HT-29 (cell line): ENCODE results near the gene NEK3. TPM values are rescaled to one million over a fixed set of nuclear protein-coding genes. Genes with fewer than 3 reads are reported as not detected.
A peak's percentile ranks its signal among the peaks of the same experiment; 100 is the strongest.
"Not testable (repeated sequence)": the region's sequence is repeated elsewhere in the genome, so short reads cannot be mapped to it uniquely, and the experiment has no call there.

Source experiments
- DNase-seq: peaks from one replicate; pipeline ENCODE4 v3.0.0-alpha.2; 2015; ENCODE audit warnings: low spot score
- total RNA-seq: library from RNA; depleted of rRNA; stranded (reverse); fragments of >200 nt; shearing (Covaris generic); gene quantifications from 2 replicates; pipeline ENCODE4 v1.2.3, GENCODE V29; 2014; rRNA removed

Gene NEK3
- total RNA-seq, result 12.1 and 16.9 TPM in 2 replicates

DNA sequence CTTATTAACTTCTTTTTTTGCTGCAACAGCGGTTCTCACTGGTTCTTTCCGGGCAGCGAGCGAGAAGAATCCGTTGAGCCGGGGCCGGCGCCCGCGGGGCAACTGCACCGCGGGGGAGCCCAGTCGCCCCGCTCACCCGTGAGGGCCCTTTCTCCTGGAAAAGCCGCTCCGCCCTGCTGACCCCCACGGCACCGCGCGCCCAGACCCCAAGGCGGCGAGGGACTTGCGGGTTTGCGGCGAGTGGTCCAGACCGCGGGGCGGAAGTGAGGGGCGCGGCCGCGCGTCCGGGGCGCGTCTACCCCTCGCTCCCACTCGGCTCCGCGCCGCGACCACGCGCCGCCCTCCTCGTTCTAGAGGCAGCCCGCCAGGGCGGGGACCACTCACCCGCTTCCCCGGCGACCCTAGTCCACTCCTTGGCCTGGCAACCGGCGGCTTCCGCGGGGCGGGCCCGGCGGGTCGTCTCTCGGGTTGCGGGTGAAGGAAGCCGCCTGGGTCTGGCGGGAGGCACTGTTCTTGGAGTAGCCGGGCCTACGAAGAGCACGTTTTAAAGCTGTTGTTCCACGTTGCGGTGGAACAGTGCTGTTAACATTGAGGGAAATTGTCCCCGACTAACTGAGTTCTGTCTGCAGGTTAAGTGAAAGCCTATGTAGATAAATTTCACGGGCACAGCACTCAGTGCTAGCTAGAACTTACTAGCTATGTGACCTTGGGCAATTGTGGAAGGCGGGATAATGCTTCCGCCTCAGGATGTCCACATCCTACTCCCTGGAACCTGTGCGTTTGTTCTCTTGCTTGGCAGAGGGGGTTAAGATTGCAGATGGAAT, at the start of gene NEK3:
NEK3 (minus strand) TSS at position 439 of the 824 bp plus-strand sequence. CDS start 3,406 bp downstream, outside the sequence.
- peak; percentile 78 for DNase-seq

- not testable (repeated sequence) for DNase-seq
Observed at GRCh38 chr13:52208384-52208783, 49.0 kb upstream of the NEK3 start.

DNA sequence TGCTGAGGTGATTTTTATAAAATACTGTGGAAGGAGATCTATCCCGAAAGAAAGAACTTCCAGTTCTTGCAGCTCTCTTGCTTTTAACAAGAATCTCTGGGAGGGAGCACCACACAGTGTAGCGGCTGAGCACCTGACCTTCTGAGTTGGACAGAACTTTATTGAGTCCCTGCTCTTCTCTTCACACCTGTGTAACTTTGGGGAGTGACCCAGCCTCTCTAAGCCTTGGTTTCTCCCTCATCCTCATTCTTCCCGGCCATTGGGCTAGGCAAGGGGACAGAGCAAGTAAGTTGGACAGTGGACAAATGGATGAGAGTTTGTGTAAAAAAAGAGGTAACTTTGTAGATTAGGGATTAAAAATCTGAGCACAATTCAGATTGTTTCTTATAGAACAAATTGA, 48.5 kb upstream of the NEK3 start:
- DNase-seq, result not testable (repeated sequence)

DNA sequence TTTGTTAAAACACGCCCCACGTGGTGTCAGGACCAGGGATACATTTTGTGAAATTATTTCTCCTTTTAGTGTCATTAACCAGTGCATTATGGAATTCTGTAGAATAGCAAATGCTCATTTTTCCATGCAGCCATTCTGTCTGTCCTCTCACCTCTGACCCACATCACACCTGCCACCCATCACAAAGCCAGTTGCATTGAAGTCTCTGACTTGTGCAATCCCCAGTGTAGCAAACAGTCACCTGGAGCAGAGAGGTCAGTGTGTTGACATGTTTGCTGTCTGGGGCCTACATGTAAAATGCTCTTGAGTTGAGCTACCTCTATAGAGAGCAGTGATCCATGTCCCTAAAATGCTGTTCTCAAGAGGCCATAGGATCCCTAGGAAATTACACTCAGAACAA, 47.9 kb upstream of the NEK3 start:
- not testable (repeated sequence) for DNase-seq

- not testable (repeated sequence) for DNase-seq
Observed at GRCh38 chr13:52204546-52204945, 45.1 kb upstream of the NEK3 start.

DNA sequence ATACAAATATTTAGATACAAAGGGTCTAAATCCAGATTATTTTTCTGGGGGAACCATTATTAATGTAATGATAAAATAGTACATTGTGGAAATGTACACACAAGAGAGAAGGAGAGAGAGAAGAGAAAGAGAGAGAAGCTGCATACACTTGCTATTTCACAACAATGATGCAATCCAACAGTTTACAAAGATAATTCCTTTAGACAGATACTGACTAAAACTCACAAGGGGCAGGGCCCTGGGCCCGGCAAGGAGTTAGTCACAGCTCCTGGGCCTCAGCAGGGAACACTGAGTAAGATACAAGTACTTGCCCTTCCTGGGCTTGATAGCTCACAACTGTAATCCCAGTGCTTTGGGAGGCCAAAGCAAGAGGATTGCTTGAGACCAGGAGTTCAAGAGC, 44.5 kb upstream of the NEK3 start:
- DNase-seq, result not testable (repeated sequence)

GRCh38 chr13:52202506-52202905, 43.1 kb upstream of the NEK3 start:
- not testable (repeated sequence) for DNase-seq

GRCh38 chr13:52201439-52202193, 42.2 kb upstream of the NEK3 start:
- peak; percentile 68 for DNase-seq

DNA sequence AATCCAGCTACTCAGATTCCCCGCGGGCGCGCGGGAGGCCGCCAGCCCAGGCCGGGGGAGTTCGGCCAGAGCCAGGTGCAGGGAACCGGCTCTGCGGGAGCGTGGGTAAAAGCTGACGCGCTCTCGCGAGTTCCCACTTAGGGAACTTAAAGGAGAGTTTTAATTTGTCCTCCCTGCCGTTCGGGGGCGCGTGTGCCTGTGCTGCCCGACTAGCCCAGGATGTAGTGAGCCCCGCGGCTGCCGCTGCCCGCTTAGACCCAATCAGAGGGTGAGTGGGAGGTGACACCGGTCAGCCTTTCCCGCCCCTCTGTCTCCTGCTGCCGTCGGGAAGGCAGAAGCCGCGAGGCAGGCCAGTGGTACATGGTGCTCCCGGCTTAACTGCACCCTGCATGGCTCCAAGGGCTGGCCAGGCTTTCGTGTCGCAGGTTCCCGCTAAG, 36.0 kb upstream of the NEK3 start:
- DNase-seq, result peak; percentile 28

DNA sequence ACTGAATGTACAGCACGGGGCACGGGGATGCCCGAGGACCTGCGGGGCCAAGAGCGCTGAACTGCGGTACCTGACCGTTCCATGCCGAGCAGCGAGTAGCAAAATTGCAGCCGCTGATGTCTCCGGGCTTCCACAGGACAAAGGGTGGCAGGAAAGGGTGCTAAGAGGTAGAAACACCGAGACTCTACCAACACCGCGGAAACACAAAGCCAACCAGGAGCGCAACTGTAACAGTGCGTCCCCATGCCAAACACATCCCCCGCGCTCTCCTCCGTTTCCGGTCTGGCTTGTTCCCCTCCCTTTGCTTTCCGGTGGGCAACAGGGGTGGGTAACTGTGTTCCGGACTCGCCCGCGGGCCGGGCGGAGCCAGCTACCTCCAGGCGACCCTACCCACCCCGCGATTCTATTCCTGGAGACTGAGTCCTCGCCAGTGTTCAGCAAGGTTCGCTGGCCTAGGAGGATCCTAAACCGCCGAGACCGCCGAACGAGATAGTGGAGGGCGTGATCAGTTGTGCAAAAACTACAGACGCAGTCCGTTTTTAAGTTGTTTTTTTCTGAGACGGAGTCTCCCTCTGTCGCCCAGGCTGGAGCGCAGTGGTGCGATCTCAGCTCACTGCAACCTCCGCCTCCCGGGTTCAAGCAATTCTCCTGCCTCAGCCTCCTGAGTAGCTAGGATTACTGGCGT, 34.9 kb upstream of the NEK3 start:
- peak; percentile 91 for DNase-seq

GRCh38 chr13:52193587-52194183, 34.3 kb upstream of the NEK3 start:
- DNase-seq, result peak; percentile 51

DNA sequence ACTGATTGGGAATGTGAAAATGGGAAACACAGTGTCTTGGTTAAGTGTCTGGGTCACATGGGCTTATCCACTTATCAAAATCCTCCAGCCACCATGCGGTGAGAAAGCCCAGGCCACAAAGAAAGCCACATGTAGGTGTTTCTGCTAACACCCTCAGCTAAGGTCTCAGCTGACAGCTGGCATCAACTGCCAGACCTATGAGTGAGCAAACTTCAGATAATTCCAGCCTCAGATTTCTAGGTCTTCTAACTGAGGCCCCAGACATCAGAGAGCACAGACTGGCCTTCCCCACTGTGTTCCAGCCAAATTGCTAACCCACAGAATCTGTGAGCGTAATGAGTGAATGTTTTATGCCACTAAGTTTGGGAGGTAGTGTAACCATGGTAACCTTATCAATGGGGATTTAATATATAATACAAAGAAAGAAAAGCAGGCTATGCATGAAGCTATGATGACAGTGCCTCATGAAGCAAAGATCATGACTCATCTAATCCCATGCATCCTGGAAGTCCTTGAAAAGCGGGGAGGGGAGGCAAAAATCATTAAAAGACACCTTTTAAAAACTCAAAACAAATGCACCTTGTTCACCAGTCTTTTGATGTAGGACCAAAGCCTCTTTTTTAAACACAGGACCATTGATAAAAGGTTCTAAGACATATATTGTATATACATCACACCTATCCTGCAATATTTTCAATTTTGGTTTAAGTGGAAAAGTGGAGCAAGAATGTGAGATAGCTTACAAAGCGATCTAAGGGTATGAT, 28.2 kb upstream of the NEK3 start:
- DNase-seq, result peak; percentile 22

DNA sequence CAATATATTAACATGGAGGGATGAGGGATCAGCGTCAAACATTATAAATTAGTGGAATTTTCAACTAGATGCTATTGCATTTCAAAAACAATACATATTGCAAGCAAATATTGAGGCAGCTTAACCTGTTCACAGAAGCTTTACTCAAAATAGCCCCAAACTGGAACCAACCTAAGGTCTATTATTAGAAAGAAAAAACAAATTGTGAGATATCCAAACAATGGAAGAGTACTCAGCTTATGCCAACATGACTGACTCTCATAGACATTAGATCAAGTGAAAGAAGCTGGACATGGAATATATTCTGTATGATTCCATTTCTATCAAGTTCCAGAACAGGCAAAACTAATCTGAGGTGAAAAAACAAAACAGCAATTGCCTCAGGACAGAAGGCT, 27.6 kb upstream of the NEK3 start:
- no peak for DNase-seq

GRCh38 chr13:52181316-52181954, 22.0 kb upstream of the NEK3 start:
- DNase-seq, result not testable (repeated sequence)

DNA sequence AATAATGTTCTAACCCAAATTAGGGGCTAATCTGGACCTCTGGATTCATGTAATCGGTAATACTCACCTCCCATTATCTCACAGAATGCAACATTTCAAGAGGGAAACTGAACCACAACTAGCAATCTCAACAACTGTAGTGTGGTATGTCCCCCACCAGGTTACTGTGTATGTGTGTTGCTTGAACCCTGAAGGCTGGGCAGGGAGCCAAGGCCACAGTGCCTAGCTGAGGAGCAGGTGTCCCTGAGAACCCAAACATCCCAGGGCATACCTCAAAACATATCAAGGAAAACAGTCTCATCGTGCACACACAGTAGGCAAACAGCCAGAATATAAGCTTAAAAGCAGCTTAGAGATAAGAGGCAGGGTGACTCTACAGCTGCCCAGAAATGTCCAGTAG, 20.5 kb upstream of the NEK3 start:
- no peak for DNase-seq

GRCh38 chr13:52177276-52177675, 17.9 kb upstream of the NEK3 start:
- DNase-seq, result no peak

DNA sequence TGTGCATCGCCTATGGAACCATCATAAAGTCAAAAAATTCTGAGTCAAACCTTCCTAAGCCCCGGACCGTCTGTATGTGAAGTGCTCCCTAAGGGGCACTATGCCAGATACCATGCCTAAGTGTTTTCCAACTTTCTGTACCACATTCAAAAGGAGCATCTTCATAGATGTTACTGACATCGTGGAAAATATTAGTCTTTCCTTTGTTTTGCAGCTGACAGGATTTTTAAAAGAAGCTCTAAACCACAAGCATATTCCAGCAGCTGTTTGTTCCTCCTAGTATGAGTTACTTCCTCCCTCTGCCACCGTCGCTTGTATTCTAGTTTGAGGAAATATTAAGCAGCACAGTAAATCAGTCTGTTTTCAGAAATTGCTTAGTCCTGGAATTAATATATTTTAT, 14.6 kb upstream of the NEK3 start:
- not testable (repeated sequence) for DNase-seq

DNA sequence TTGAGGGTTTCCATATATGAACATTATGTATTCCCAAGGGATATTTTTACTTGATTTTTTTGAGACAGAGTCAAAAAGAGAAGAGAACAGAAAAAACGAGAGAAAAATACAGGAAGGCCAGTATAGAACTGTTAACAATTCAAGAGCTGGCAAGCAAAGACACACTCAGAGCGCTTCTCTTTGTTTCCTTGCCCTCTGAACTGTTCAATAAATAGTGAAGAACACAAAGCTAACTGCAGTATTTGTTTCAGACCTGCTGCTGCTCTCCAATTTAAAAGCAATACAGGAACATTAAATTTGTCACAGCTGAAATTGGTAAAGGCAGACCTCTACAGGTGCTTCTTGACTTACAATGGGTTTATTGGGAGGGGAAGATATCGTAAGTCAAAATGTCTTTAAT, 14.0 kb upstream of the NEK3 start:
- DNase-seq, result no peak

DNA sequence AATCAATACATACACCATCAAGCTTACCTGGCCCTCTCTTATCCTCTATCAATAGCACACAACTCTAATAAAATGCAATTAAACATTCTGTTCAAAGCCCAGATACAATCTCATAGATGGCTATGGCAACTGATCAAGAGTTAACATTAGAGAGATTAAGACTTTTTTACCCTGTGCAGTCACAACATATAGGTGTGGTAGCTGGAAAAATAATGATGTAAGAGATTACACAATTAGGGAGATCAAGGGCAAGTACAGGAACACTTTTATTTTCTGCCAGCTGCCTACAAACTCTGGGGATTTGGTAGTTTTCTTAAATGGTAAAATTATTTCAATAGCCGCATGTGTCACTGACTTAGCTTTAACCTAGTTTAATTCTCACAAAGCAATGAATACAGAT, 12.3 kb upstream of the NEK3 start:
- not testable (repeated sequence) for DNase-seq

DNA sequence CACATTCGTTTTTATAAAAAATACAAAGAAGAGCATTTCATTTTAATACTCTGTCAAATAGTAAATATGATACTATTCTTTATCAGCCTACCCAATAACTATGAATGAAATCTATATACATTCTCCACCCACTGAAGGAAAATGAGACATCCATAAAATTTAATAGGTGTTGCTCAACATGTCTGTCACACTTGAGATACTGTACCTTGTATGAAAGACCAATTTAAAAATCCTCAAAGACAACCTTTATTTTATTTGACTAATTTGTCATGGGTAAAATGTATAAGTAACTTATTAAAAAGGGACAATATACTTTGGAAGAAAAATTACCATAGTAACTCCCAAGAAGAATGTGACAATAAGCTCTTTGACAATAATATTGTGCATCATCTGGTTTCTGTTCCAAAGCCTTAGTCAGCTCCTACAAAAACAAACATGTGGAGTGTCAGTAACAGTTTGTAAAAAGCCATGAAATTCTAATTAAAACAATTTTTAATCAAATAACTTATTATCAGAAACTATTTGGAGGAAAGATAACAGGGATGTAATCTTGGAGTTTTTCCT, 11.5 kb upstream of the NEK3 start:
- peak; percentile 22 for DNase-seq
